Stimulated activated CD4-positive, alpha-beta T cell treated with anti-CD3 and anti-CD28 coated beads, TNF-alpha, amount 100 ng/mL, for 24 hours (primary cell): ENCODE measurements around the gene HSP90AB1.
A peak's percentile ranks its signal among the peaks of the same experiment; 100 is the strongest.

Experiments
- DNase-seq, 3 experiments: peaks; one replicate each; pipeline ENCODE4 v3.0.0-alpha.2; 2020; ENCODE audit warnings: low read depth in 3 of 3

Gene HSP90AB1

DNA sequence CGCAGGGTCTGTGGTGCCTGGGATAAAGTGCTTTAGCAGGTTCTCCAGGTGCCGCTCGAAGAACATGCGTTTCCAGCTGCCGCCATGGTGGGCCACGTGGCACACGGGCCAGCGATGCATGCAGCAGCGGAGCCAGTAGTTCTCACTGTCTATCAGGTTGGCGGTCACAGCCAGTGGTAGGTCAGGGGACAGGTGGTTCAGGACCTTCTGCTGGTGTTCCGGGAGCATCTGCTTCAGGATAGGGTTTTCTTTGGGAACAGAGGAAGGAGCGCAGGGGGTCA is 39.3 kb downstream of the HSP90AB1 start:
- DNase-seq = no peak

DNA sequence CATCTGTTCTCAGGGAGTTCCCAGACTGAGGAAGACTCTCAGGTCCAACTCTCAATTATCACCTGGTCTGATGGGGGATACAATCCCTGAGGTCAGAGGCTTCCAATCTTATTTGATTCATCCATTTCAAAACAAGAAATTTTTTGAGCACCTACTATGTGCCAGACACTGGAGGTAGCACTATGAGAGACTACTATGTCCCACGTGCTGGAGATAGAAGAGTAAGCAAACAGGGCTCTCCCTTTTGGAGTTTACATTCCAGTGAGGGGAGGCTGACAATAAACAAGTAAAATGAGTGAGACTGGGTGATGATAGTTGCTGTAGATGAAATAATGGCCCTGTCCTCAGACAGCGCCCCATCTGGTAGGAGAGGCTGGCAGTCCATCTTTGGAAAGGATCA is 39.8 kb downstream of the HSP90AB1 start:
- DNase-seq = no peak

DNA sequence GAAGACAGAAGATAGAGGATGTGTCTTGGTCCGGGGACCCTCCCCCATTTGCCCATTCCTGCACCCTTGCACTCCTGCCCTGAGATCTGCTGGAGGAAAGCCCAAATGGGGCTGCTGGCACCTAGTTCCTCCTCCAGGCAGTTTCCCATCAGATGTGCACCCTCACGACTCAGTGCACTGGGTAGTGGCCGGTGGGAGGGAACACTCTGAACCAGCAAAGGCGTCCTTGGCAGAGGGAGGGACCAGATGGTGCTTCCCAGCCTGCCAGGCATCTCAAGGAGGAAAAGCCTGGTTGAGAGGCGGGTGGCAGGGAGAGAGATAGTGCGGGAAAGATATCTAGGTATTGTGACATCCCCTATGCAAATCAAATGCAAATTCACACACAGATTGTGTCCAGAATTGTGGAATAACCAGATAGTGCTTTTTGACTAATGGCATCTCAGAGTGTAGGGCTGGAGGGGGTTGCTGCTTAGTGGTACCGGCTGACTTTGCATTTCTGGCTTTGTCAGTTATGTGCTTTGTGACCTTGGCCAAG is 42.9 kb downstream of the HSP90AB1 start:
- DNase-seq = no peak

- no peak for DNase-seq
Observed at GRCh38 chr6:44291841-44292240, 44.9 kb downstream of the HSP90AB1 start.

GRCh38 chr6:44292661-44293365 is 45.9 kb downstream of the HSP90AB1 start:
- no peak for DNase-seq

GRCh38 chr6:44294832-44295791 is 48.2 kb downstream of the HSP90AB1 start:
- no peak for DNase-seq

- DNase-seq = peak; percentile 22 to 62 (median 38)
Observed at GRCh38 chr6:44297063-44298038, 50.5 kb downstream of the HSP90AB1 start.

DNA sequence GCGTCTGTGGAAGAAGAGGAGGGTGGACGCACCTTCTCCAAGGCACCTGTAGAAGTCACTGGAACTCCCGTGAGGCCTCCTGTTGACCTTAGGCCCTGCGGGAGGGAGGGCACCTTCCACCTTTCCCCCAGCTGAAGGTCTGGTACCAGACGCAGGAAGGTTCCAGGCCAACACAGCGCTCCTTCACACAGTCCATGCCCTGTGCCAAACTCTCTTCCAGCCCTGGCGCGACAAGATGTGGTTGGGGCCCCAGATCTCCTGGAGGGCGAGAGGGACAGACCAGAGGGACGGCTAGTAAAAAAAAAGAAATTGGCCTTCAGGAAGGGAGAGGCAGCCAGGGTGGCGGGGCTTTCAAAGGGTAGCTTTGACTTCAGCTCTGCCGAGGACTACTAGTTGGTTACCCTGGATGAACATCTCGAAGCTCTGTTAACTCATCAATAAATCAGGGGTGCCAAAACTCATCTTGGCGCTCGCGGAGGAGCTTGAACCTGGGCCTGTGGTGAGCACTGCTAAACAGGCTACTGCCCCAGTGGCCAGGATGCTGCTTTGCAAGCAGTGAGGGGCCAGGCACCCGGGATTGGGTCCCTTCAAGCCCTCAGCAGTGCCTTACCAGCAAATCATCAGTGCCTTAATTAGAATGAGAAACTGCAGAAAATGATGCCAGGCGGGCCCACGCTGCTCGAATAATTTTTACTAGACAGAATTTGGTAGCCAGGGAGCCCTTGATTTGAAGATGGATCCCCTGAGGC is 51.3 kb downstream of the HSP90AB1 start:
- no peak for DNase-seq

- DNase-seq = no peak
Observed at GRCh38 chr6:44298864-44299263, 52.0 kb downstream of the HSP90AB1 start.

DNA sequence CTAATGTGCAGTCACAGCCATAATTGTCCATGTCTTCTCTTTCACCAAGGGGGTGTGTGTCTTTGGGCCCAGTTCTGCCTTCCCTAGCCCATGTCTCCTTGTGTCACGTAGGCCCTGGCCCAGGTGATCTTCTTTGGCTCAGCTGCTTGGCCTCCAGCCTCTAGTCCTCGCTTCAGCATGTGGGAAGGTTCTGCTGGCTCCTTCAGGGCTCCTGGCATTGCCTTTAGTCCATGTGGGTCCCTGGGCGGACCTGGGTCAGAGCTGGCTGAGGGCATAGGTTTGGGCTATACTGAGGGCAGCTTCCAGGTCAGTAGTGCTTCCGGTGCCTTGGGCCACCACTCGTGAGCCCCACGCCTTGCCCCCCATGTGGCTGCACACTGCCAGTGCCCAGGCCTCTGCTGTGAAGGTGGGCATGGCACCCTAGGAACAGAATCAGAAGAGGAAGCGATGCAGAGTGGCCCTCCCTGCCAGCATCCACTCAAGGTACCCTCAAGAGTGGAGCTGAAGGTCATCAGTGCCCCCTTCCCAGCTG is 53.5 kb downstream of the HSP90AB1 start:
- DNase-seq = no peak

DNA sequence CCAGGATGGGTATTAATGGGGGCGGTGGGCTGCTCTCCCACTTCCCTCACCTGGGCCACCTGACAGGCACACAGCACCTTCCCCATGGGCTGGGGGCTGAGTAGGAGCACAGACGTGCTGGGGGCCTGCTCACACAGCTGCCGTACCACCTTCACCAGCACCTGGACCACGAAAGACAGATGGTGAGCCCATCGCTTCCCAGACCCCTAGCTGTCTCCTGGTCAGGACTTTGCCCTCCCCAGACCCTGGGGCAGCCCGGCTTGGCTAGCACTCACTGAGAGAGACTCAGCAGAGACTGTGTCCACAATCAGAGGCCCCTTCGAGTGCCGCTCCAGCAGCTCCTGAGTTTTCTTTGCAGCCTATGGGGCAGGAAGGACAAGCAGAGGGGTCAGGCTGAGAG is 54.2 kb downstream of the HSP90AB1 start:
- DNase-seq = no peak

DNA sequence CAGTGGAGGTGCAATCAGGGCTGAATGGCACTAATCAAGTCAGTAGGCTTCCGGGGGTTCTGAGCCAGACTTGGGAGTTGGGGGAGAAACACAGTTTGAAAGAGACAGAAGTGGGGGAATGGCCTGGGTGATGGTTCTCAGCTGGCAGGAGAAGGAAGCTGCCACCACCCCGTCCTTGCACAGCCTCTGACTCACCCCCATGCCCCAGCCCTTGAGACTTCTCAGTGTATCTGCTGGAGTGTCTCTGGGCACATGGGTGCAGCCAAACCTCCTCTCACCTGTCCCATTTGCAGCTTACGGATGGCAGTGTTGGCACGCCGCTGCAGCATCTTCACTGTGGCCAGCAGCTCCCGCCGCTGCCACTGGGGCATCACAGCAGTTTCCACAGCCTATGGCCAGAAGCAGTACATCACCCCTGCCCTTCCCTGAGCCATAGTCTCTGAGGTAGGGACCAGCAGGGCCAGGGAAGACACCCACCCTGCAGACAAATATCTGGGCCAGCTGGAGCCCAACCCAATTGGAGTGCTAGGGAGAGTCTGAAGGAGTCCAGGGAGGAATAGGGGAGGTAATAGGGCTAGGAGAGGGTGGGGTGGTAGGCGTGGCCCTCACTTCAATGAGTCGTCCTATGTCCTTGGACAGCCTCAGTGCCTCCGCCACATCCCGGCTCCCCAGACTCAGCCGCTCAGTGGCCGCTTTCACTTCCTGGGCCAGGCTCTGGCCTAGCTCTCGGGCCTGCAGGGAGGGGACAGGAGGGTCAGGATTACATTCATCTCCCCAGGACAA is 55.1 kb downstream of the HSP90AB1 start:
- no peak for DNase-seq

DNA sequence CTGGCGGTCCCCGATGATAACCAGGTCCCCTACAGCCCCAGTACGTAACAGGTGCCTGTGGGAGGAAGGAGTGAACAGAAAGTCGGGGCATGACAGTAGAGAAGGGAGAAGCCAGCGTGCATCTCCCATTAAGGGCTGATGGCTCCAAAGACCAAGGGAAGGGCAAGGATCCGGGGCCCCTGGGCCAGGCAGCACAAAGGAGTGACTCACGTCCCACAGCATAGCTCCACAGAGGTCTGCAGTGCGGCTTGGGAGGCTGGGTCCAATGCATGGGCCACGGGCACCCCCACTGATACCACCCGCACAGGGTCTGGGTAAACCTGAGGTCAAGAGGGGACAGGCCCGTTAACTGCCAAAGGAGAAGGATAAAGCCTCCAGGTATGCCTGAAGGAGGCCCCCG is 56.0 kb downstream of the HSP90AB1 start:
- no peak for DNase-seq
